Measurements from ENCODE around the gene KDSR.
"Not testable (repeated sequence)": the region's sequence is repeated elsewhere in the genome, so short reads cannot be mapped to it uniquely, and the experiment has no call there.

The KDSR gene

GRCh38 chr18:63365876-63366212 is 1.2 kb downstream of the KDSR start:
- DNase-seq, result peak; percentile 33

GRCh38 chr18:63363951-63364350 is 3.1 kb downstream of the KDSR start:
- peak; percentile 19 for DNase-seq

- not testable (repeated sequence) for DNase-seq
These were observed 3.6 kb downstream of the KDSR start for GRCh38 chr18:63363420-63363819.

GRCh38 chr18:63356272-63356896 is 10.6 kb downstream of the KDSR start:
- DNase-seq, result no peak

GRCh38 chr18:63350230-63350629 is 16.8 kb downstream of the KDSR start:
- DNase-seq, result no peak

DNA sequence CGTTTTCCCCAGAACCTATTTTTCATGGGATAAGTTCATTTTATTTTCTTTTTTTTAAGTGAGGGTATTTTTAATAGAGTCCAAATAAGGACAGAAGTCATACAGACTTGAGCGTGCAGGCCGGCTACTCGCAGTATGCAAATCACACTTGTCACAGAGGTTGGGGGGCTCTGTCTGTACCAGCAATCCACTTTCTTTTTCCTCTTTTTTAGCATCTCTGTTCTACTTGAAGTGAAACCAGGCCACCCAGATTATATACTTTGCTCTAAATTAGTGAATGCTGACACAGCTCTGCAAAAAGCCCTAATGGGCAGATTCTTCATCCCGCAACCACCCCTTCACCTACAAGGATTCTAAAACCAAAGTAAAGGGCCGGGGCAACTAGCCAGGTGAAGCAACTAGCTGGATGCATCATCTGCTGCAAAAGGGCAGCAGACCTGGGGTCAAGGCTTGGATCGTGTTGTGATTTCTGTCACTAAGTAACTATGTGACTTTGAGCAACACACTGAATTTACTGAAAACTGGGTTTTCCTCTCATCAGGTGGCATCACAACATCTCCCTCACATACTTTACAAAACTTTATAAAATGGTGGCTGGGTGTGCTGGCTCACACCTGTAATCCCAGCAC is 18.4 kb downstream of the KDSR start:
- DNase-seq, result no peak

GRCh38 chr18:63346480-63347183 is 20.4 kb downstream of the KDSR start:
- DNase-seq, result no peak

- DNase-seq, result no peak
These were observed 21.0 kb downstream of the KDSR start for GRCh38 chr18:63346031-63346430.

DNA sequence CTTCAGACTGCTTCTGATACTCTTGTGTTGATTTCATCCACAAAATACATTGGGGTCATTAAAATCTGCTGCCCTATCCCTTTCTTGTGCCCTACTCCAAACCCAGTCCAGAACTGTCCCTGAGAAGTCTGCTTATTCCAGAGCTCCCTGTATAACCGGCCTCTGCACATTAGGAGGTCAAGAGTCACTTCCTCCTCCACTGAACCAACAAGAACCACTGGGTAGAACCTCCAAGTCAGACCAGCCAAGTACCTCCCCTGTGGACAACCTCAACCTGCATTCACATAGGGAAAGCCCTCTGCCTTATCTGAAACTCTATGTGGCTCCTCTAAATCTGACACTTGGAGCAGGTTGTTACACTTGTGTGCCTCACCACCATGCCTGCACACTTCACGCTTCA is 22.1 kb downstream of the KDSR start:
- DNase-seq, result no peak

GRCh38 chr18:63344263-63344662 is 22.7 kb downstream of the KDSR start:
- DNase-seq, result no peak

- peak; percentile 71 for DNase-seq
These were observed 24.8 kb downstream of the KDSR start for GRCh38 chr18:63342206-63342605.

DNA sequence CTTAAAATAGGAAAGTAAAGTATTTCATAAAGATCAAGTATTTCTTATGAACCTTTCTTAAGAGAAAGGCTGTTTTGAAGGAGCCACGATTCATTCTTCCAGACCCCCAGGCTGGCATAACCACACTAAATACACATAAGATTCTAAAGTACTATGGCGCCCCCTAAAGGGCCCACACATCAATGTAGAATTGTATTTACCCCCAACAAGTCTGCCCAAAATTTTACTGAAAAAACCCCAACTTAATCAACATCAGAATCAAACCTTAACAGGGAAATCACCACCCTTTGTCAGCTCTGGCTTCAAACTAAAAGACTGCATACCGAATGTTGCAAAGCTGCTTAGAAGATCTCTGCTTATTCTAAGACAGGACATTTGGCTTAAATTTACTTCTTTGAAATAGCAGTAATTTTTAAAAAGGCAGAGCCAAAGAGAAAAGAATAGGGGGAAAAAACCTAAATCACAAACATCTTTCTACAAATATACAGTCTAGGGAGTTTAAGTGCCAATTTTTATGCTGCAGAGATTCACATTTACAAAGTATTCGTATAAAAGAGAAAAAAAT is 27.0 kb downstream of the KDSR start:
- peak; percentile 87 for DNase-seq

DNA sequence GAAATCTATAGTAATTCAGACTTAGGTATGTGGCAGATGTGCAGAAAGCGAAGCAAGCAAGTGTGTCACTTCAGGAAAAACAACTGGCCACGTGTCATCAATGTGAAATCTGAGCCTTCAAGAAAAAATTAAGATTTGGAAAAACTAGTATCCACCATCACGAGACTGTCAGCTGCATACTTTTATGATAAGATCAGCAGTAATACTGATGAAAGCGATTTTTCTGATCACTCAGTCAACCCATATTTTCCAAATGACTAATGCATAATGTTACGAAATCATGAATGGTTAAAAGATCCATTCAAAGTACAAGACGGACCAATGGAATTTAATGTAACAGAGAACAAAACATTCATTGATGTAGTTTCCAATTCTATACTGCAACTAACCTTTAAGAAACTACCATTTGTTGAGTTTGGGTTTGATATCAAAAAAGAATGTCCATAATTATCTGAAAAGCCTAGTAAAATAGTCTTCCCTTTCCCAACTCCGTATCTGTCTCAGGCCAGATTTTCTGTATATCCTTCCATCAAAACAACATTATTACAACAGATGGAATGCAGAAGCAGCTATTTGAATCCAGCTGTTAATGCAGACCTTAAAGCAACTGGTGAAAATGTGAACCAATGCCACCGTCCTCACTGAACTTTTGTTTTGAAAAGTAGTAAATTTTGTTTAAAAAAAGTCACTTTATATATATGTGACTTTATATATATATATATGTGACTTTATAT is 30.5 kb downstream of the KDSR start:
- DNase-seq, result no peak

- no peak for DNase-seq
These were observed 35.9 kb downstream of the KDSR start for GRCh38 chr18:63331105-63331504.

DNA sequence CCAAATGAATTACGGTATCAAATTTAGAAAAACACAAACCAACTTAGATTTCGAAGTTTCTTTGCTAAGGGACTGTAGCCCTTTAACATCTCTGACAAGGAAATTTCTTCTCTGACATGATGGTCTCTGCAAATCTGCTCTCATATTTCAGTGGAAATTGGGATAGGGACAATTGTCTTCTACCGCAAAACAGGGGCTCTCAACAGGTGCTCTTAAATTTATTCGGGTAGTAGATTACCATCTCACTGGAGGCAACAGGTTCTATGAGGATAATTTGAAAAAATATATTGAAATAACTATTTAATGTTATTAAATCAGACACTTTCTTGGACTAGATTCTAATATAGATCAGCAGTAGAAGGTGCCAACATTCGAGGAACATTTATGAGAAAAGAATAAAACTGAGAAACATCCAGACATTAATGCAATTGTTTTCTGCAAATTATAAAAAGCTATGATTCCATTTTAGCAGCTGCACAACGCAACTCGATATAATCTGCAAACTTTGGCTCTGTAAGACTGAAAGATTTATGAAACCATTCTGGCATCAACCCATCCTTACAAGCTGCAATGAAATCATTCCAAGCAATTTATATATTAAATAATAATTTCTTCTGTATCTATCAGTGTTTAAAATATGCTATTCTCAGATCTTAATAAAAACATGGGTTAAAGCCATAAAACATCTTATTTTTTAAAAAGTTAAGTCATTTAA is 37.4 kb downstream of the KDSR start:
- DNase-seq, result no peak

- no peak for DNase-seq
These were observed 41.0 kb downstream of the KDSR start for GRCh38 chr18:63326011-63326410.

DNA sequence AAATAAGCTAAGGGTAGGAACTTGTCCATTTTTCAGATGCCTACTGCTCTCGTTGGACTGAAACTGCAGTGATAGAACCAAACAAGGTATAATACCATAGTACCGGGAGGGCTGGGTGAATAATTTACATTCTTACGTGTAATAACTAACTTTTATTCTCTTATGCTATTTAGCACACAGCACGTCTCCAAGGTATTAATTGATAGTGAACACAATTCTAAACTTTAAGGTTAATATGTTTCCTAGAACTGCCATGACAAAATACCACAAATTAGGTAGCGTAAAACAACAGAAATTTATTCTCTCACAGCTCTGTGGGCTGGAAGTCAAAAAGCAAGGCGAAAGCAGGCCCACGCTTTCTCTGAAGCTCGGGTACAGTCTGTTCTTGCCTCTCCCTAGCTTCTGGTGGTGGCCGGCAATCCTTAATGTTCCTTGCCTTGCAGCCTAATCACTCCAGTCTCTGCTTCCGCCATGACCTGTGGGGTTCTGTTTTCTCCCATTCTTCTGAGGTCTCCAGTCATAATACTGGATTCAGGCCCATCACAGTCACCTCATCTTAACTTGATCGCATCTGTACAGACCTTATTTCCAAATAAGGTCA is 41.8 kb downstream of the KDSR start:
- no peak for DNase-seq

DNA sequence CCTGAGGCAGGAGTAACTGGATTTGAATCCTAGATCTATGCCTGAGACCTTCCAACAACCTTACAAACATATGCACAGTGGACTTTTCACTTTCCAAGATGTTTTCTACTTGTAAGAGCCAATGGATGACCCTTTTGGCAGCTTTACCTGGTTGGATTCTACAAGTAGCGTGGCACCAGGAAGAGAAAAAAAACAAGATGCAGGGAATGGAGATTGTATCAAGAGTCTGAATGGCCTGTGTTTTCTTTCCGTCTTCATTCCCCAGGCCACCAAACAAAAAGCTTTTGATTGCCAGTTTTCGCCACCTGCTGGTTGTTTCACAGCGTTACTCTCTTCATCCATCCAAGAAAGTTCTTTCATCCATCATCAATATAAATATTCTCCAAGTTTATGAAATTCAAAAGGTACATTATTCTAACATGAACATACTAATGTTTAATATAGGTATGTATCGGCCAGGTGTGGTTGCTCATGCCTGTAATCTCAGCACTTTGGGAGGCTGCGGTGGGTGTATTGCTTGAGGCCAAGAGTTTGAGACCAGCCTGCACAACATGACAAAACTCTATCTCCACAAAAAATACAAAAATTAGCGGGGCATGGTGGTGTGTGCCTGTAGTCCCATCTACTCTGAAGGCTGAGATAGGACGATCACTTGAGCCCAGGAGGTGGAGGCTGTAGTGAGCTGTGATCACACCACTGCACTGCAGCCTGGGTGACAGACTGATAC is 43.9 kb downstream of the KDSR start:
- DNase-seq, result peak; percentile 89

DNA sequence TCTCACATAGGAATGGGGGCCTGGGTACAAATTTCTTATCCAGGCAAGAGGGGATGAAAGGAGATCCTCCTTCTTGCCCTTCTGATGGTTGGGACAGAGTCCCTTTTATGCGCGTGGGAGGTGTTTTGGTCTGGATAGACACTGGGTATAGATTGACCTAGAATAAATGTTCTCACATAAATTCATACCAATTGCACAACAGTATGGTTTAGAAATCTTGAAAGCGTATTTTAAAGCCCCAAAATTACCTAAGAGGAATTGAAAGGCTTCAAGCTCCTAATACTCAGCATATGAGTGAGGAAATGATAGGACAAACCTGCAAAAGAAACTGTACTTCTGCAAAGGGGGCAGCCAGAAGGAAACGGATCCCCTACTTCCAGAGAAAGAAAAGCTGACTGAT is 44.8 kb downstream of the KDSR start:
- peak; percentile 66 for DNase-seq

DNA sequence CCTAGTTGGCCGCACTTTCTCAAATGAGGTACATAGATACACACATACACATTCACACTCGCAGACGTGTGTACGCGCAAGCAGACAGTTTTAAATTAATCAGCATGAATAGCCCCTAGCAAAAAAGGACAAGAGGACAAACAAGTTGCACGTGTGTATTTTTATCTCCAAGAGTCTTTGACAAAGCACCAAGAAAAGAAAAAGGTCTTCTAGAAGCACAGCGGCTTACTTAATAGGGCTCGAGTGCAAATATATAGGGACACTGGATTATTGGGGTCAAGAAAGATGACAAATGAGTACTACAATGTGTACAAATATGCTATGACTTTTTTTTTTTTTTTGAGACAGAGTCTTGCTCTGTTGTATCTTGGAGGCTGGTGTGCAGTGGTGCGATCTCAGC is 45.7 kb downstream of the KDSR start:
- DNase-seq, result no peak

DNA sequence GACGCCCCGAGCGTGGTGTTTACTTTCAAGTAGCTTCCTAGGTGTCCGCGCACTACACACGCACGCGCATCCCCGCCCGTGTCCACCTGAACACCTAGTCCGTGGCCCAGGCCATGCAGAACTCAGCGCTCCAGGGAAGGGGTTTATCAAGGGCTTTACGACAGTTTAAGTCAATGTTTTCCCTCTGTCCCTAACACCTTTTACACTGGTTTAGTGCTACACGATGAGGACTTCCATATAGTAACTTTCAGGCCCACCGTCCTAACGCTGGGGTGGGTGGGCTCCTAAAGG is 46.1 kb downstream of the KDSR start:
- DNase-seq, result no peak
